Liver (tissue), 3 donors: ENCODE results near the gene SPART.

Experiments
- ATF3 ChIP-seq: IDR thresholded peaks from 2 replicates; pipeline ENCODE4 v1.6.1; 2016; ENCODE audit warnings: antibody characterized with exemption
- CTCF ChIP-seq: fragments of 150-350 bp; IDR thresholded peaks from 2 replicates; pipeline ENCODE4 v1.5.1; 2017; ENCODE audit warnings: improper control_type of control experiment, low read depth, low read length; ENCODE audit not compliant: missing input control
- MAX ChIP-seq: IDR thresholded peaks from 2 replicates; pipeline ENCODE4 v1.6.1; 2016; ENCODE audit warnings: antibody characterized with exemption
- RAD21 ChIP-seq, 2 donors: IDR thresholded peaks; 2 replicates each; pipeline ENCODE4 v1.6.1; 2016; ENCODE audit warnings: antibody characterized with exemption in 2 of 2, mild to moderate bottlenecking in 2 of 2
- YY1 ChIP-seq: IDR thresholded peaks from 2 replicates; pipeline ENCODE4 v1.6.1; 2016; ENCODE audit warnings: antibody characterized with exemption, mild to moderate bottlenecking
- donor health status: healthy.
- donor health status: healthy.

GRCh38 chr13:36328821-36329220 is 17.4 kb downstream of the SPART start:
- TF ChIP-seq YY1, result no peak
- TF ChIP-seq CTCF, result no peak
- no peak for TF ChIP-seq RAD21 (IDR thresholded peaks at IDR 0.05)
- TF ChIP-seq MAX, result no peak
- no peak for TF ChIP-seq ATF3
